Measurements from ENCODE around the gene TRMT10B. TPM values are rescaled to one million over a fixed set of nuclear protein-coding genes. Genes with fewer than 3 reads are reported as not detected.

TRMT10B gene
- total RNA-seq, 2 donors from 2014 or later = 10.7 to 14.9 TPM

GRCh38 chr9:37787059-37787458, 33.5 kb downstream of the TRMT10B start:
- DNase-seq (ENCODE audit: low spot score) (no peak), ATAC-seq (ENCODE audit: insufficient number of reproducible peaks, low FRiP score, low read depth) (no peak)
- TF ChIP-seq CTCF (IDR thresholded peaks at IDR 0.05) = no peak
- H3K9me3 ChIP-seq = no peaks in the 10 kb centered on the region
- H3K27ac ChIP-seq = no peak overlapping the region
- peaks cover 3% of the 10 kb centered on the region for H3K36me3 ChIP-seq
- no peak overlapping the region for H3K4me3 ChIP-seq
- peaks cover 4 to 19% of the 10 kb centered on the region in 2 donors for H3K4me1 ChIP-seq (ENCODE audit: control insufficient read depth in 1 of 2, low read depth in 2 of 2)
- H3K27me3 ChIP-seq (replicated peaks; ENCODE audit: insufficient read depth) = no peaks in the 10 kb centered on the region

GRCh38 chr9:37788332-37788731, 34.7 kb downstream of the TRMT10B start:
- Histone ChIP-seq H3K4me3 (no peak overlapping the region), H3K27me3 (replicated peaks; ENCODE audit: insufficient read depth) (no peaks in the 10 kb centered on the region), H3K36me3 (no peaks in the 10 kb centered on the region), H3K9me3 (no peaks in the 10 kb centered on the region), H3K27ac (no peak overlapping the region), H3K4me1 (ENCODE audit: control insufficient read depth in 1 of 2, low read depth in 2 of 2) (peaks cover 4 to 15% of the 10 kb centered on the region in 2 donors)
- TF ChIP-seq CTCF (IDR thresholded peaks at IDR 0.05) = no peak
- ATAC-seq (ENCODE audit: insufficient number of reproducible peaks, low FRiP score, low read depth) = no peak
- DNase-seq (ENCODE audit: low spot score) = no peak

- TF ChIP-seq CTCF (IDR thresholded peaks at IDR 0.05) = no peak
- H3K4me3 ChIP-seq = no peak overlapping the region
- H3K4me1 ChIP-seq (ENCODE audit: control insufficient read depth in 1 of 2, low read depth in 2 of 2) = peaks cover 0 to 5% of the 10 kb centered on the region in 2 donors
- ATAC-seq (ENCODE audit: insufficient number of reproducible peaks, low FRiP score, low read depth) = no peak
- H3K9me3 ChIP-seq = no peaks in the 10 kb centered on the region
- no peaks in the 10 kb centered on the region for H3K27me3 ChIP-seq (replicated peaks; ENCODE audit: insufficient read depth)
- H3K36me3 ChIP-seq = no peaks in the 10 kb centered on the region
- H3K27ac ChIP-seq = no peak overlapping the region
- no peak for DNase-seq (ENCODE audit: low spot score)
Observed at GRCh38 chr9:37790096-37790495, 36.5 kb downstream of the TRMT10B start.

GRCh38 chr9:37792122-37792521, 38.5 kb downstream of the TRMT10B start:
- H3K4me1 ChIP-seq (ENCODE audit: control insufficient read depth in 1 of 2, low read depth in 2 of 2) = no peaks in the 10 kb centered on the region
- ATAC-seq (ENCODE audit: insufficient number of reproducible peaks, low FRiP score, low read depth) = no peak
- no peak for TF ChIP-seq CTCF (IDR thresholded peaks at IDR 0.05)
- H3K9me3 ChIP-seq = no peaks in the 10 kb centered on the region
- no peaks in the 10 kb centered on the region for H3K27me3 ChIP-seq (replicated peaks; ENCODE audit: insufficient read depth)
- no peak overlapping the region for H3K4me3 ChIP-seq
- no peaks in the 10 kb centered on the region for H3K36me3 ChIP-seq
- no peak overlapping the region for H3K27ac ChIP-seq
- no peak for DNase-seq (ENCODE audit: low spot score)

GRCh38 chr9:37796232-37796631, 42.6 kb downstream of the TRMT10B start:
- Histone ChIP-seq H3K9me3 (no peaks in the 10 kb centered on the region), H3K36me3 (no peaks in the 10 kb centered on the region), H3K27ac (no peak overlapping the region), H3K4me3 (no peak overlapping the region), H3K27me3 (replicated peaks; ENCODE audit: insufficient read depth) (no peaks in the 10 kb centered on the region), H3K4me1 (ENCODE audit: control insufficient read depth in 1 of 2, low read depth in 2 of 2) (peaks cover 3 to 6% of the 10 kb centered on the region in 2 donors)
- TF ChIP-seq CTCF (IDR thresholded peaks at IDR 0.05) = no peak
- ATAC-seq (ENCODE audit: insufficient number of reproducible peaks, low FRiP score, low read depth) (no peak), DNase-seq (ENCODE audit: low spot score) (no peak)

Measured in thoracic aorta (tissue), 2 donors.